Esophagus muscularis mucosa (tissue), 4 donors: ENCODE measurements around the gene ANKRD40CL. TPM values are rescaled to one million over a fixed set of nuclear protein-coding genes. Genes with fewer than 3 reads are reported as not detected.

Source experiments
- DNase-seq: peaks from one replicate; pipeline ENCODE4 v3.0.0-alpha.2; 2017; ENCODE audit errors: extremely low spot score
- H3K27ac ChIP-seq, 4 donors: fragments of 200-600 bp; sonication (generic); replicated peaks in 1 of 4; 1 replicate in 3 of 4; 2 replicates in 1 of 4; pipeline ENCODE4 v1.5.1; 2016 to 2019; ENCODE audit warnings: mild to moderate bottlenecking in 1 of 4
- H3K27me3 ChIP-seq, 4 donors: fragments of 200-600 bp; sonication (generic); one replicate each; pipeline versions ENCODE4 v1.5.1 to v1.6.0; 2016 to 2019
- H3K36me3 ChIP-seq, 4 donors: fragments of 200-600 bp; sonication (generic); one replicate each; pipeline ENCODE4 v1.5.1; 2016 to 2019
- H3K4me1 ChIP-seq, 4 donors: fragments of 200-600 bp; sonication (generic); one replicate each; pipeline ENCODE4 v1.5.1; 2016 to 2019
- H3K4me3 ChIP-seq, 4 donors: fragments of 200-600 bp; sonication (generic); 1 replicate in 2 of 4; 2 replicates in 2 of 4; pipeline ENCODE4 v1.5.1; 2016 to 2019; ENCODE audit warnings: mild to moderate bottlenecking in 4 of 4, moderate library complexity in 1 of 4
- H3K9me3 ChIP-seq, 4 donors: fragments of 200-600 bp; sonication (generic); 1 replicate in 3 of 4; 2 replicates in 1 of 4; pipeline ENCODE4 v1.5.1; 2016 to 2019
- CTCF ChIP-seq, 3 experiments: fragments of 200-600 bp in 2 of 3; fragments of 450-650 bp in 1 of 3; sonication (generic) in 2 of 3; IDR thresholded peaks; one replicate each; pipeline ENCODE4 v1.5.1; 2017 to 2019; ENCODE audit warnings: antibody characterized with exemption in 3 of 3, mild to moderate bottlenecking in 2 of 3, moderate library complexity in 1 of 3
- EP300 ChIP-seq: sonication (generic); formaldehyde crosslinking; IDR thresholded peaks from one replicate; pipeline ENCODE4 v1.6.1; 2017; ENCODE audit warnings: antibody characterized with exemption
- POLR2A ChIP-seq: fragments of 450-650 bp; IDR thresholded peaks from one replicate; pipeline ENCODE4 v1.6.1; 2017; ENCODE audit warnings: antibody characterized with exemption, moderate library complexity, mild to moderate bottlenecking, low read depth
- POLR2AphosphoS5 ChIP-seq, 2 donors: sonication (generic); formaldehyde crosslinking; IDR thresholded peaks; one replicate each; pipeline ENCODE4 v1.6.1; 2017; ENCODE audit warnings: antibody characterized with exemption in 2 of 2
- WGBS: methylation state at CpG from one replicate; pipeline ENCODE4 v1.1.5; 2018; 5-methylcytosine and 5-hydroxymethylcytosine counted together
- intact Hi-C: fragments of 100-400 bp; cut with DNase I; formaldehyde crosslinking; loops from one replicate; pipeline ENCODE4 v1.15.1; 2023
- total RNA-seq, 4 donors: library from RNA; depleted of rRNA; stranded (reverse); fragments of >200 nt; gene quantifications; one replicate each; pipeline versions ENCODE4 v1.1.0 to v1.2.1, GENCODE V29; 2016

ANKRD40CL gene
- total RNA-seq, 4 donors from 2014 or later, result 0.11 TPM; not detected in 3

- no peak for DNase-seq
- TF ChIP-seq EP300, result no peak
- TF ChIP-seq POLR2A, result no peak
- TF ChIP-seq CTCF (IDR thresholded peaks at IDR 0.05), result no peak
- TF ChIP-seq POLR2AphosphoS5 (IDR thresholded peaks at IDR 0.05), result no peak
- Histone ChIP-seq H3K4me3 (no peak overlapping the region), H3K27me3 (no peaks in the 10 kb centered on the region), H3K4me1 (peaks cover 0 to 6% (median 1%) of the 10 kb centered on the region in 4 donors), H3K27ac (no peak overlapping the region), H3K36me3 (no peaks in the 10 kb centered on the region), H3K9me3 (no peaks in the 10 kb centered on the region)
- intact Hi-C loops, result no loop called here
- WGBS, result 95% methylated on average over 7 of the region's 7 CpGs
These were observed 24.8 kb upstream of the ANKRD40CL start for GRCh38 chr17:50792132-50792531.

- intact Hi-C loops, result no loop called here
- Histone ChIP-seq H3K4me1 (peaks cover 7 to 17% (median 15%) of the 10 kb centered on the region in 4 donors), H3K36me3 (no peaks in the 10 kb centered on the region), H3K27ac (no peak overlapping the region), H3K4me3 (no peak overlapping the region), H3K27me3 (no peaks in the 10 kb centered on the region), H3K9me3 (no peaks in the 10 kb centered on the region)
- WGBS, result 64% methylated on average over 6 of the region's 6 CpGs
- TF ChIP-seq POLR2AphosphoS5 (IDR thresholded peaks at IDR 0.05) (no peak), CTCF (IDR thresholded peaks at IDR 0.05) (no peak), EP300 (no peak), POLR2A (no peak)
- DNase-seq, result no peak
These were observed 23.3 kb upstream of the ANKRD40CL start for GRCh38 chr17:50790618-50791017.

GRCh38 chr17:50787106-50787505 lies 19.8 kb upstream of the ANKRD40CL start:
- Histone ChIP-seq H3K27ac (no peak overlapping the region), H3K9me3 (no peaks in the 10 kb centered on the region), H3K4me3 (no peak overlapping the region), H3K36me3 (no peaks in the 10 kb centered on the region), H3K27me3 (no peaks in the 10 kb centered on the region), H3K4me1 (peaks cover 11 to 31% (median 21%) of the 10 kb centered on the region in 4 donors)
- no peak for TF ChIP-seq EP300
- no peak for TF ChIP-seq POLR2AphosphoS5 (IDR thresholded peaks at IDR 0.05)
- no peak for TF ChIP-seq CTCF (IDR thresholded peaks at IDR 0.05)
- TF ChIP-seq POLR2A, result no peak
- DNase-seq, result no peak
- intact Hi-C loops, result no loop called here
- 90% methylated on average over 7 of the region's 7 CpGs for WGBS

GRCh38 chr17:50785946-50786570 lies 18.7 kb upstream of the ANKRD40CL start:
- Histone ChIP-seq H3K9me3 (no peaks in the 10 kb centered on the region), H3K4me1 (peaks cover 11 to 36% (median 23%) of the 10 kb centered on the region in 4 donors), H3K27ac (peak overlapping the region in 2 of 4 donors; percentile 28 to 55), H3K4me3 (no peak overlapping the region), H3K36me3 (no peaks in the 10 kb centered on the region), H3K27me3 (peaks cover 0 to 4% (median 0%) of the 10 kb centered on the region in 4 donors)
- no peak for TF ChIP-seq CTCF (IDR thresholded peaks at IDR 0.05)
- TF ChIP-seq EP300, result no peak
- no peak for TF ChIP-seq POLR2A
- TF ChIP-seq POLR2AphosphoS5 (IDR thresholded peaks at IDR 0.05), result no peak
- no peak for DNase-seq
- WGBS, result 44% methylated on average over 8 of the region's 9 CpGs
- intact Hi-C loops, result loop anchor here (2.0 kb wide), 1 partner anchor 57 kb away; no protein-coding TSS in a partner anchor

- intact Hi-C loops, result loop anchor here (2.0 kb wide), 1 partner anchor 58 kb away; no protein-coding TSS in a partner anchor
- H3K27ac ChIP-seq, result no peak overlapping the region
- H3K4me1 ChIP-seq, result peaks cover 11 to 36% (median 23%) of the 10 kb centered on the region in 4 donors
- DNase-seq, result no peak
- 100% methylated on average over 3 of the region's 4 CpGs for WGBS
- H3K27me3 ChIP-seq, result peaks cover 0 to 5% (median 0%) of the 10 kb centered on the region in 4 donors
- H3K4me3 ChIP-seq, result no peak overlapping the region
- no peaks in the 10 kb centered on the region for H3K36me3 ChIP-seq
- TF ChIP-seq POLR2AphosphoS5 (IDR thresholded peaks at IDR 0.05), result no peak
- no peak for TF ChIP-seq CTCF (IDR thresholded peaks at IDR 0.05)
- TF ChIP-seq POLR2A, result no peak
- TF ChIP-seq EP300, result no peak
- no peaks in the 10 kb centered on the region for H3K9me3 ChIP-seq
These were observed 17.8 kb upstream of the ANKRD40CL start for GRCh38 chr17:50785126-50785525.
